HepG2 (cell line): ENCODE measurements around the gene PIAS3. TPM values are rescaled to one million over a fixed set of nuclear protein-coding genes. Genes with fewer than 3 reads are reported as not detected.

ENCODE experiments used
- BCL6 ChIP-seq: IDR thresholded peaks from 2 replicates; pipeline ENCODE4 v1.6.1; 2016; ENCODE audit warnings: missing genetic modification reagents, missing compliant biosample characterization
- CEBPG ChIP-seq: IDR thresholded peaks from 2 replicates; pipeline ENCODE4 v1.6.1; 2016
- DDIT3 ChIP-seq: sonication (generic); formaldehyde crosslinking; IDR thresholded peaks from 2 replicates; pipeline ENCODE4 v1.4.0; 2020; ENCODE audit warnings: mild to moderate bottlenecking, missing genetic modification reagents
- HBP1 ChIP-seq: IDR thresholded peaks from 2 replicates; pipeline ENCODE4 v1.6.1; 2016; ENCODE audit warnings: low read depth, control low read depth
- HOXD1 ChIP-seq: sonication (generic); formaldehyde crosslinking; IDR thresholded peaks from 2 replicates; pipeline ENCODE4 v1.5.0; 2020; ENCODE audit warnings: missing genetic modification reagents
- KLF12 ChIP-seq: sonication (generic); formaldehyde crosslinking; IDR thresholded peaks from 2 replicates; pipeline ENCODE4 v1.4.0; 2020; ENCODE audit warnings: missing genetic modification reagents, borderline replicate concordance
- MAX ChIP-seq: IDR thresholded peaks from 2 replicates; pipeline ENCODE4 v1.6.1; 2012; ENCODE audit warnings: inconsistent platforms
- MEIS1 ChIP-seq: sonication (generic); formaldehyde crosslinking; IDR thresholded peaks from 2 replicates; pipeline ENCODE4 v1.9.0; 2021; ENCODE audit warnings: mild to moderate bottlenecking, missing genetic modification reagents, moderate library complexity, borderline replicate concordance
- MIER3 ChIP-seq: IDR thresholded peaks from 2 replicates; pipeline ENCODE4 v1.6.1; 2016; ENCODE audit warnings: missing compliant biosample characterization, borderline replicate concordance
- NFE2L2 ChIP-seq: fragments of 150-350 bp; IDR thresholded peaks from 2 replicates; pipeline ENCODE4 v1.6.1; 2014; ENCODE audit warnings: low read length
- PBX2 ChIP-seq: IDR thresholded peaks from 2 replicates; pipeline ENCODE4 v1.6.1; 2016; ENCODE audit warnings: control low read depth
- TIGD3 ChIP-seq: sonication (generic); formaldehyde crosslinking; IDR thresholded peaks from 2 replicates; pipeline ENCODE4 v1.5.1; 2020; ENCODE audit warnings: mild to moderate bottlenecking, missing genetic modification reagents, borderline replicate concordance
- ZBTB3 ChIP-seq: sonication (generic); formaldehyde crosslinking; IDR thresholded peaks from 2 replicates; pipeline ENCODE4 v1.4.0; 2020; ENCODE audit warnings: low read depth, mild to moderate bottlenecking, moderate library complexity, missing genetic modification reagents, borderline replicate concordance
- ZFP91 ChIP-seq: sonication (generic); formaldehyde crosslinking; IDR thresholded peaks from 2 replicates; pipeline ENCODE4 v1.9.0; 2022; ENCODE audit warnings: missing genetic modification reagents, mild to moderate bottlenecking, borderline replicate concordance
- ZNF17 ChIP-seq: sonication (generic); formaldehyde crosslinking; IDR thresholded peaks from 2 replicates; pipeline ENCODE4 v1.5.0; 2020; ENCODE audit warnings: mild to moderate bottlenecking, missing genetic modification reagents
- ZNF234 ChIP-seq: sonication (generic); formaldehyde crosslinking; conservative IDR thresholded peaks from 2 replicates; pipeline ENCODE4 v1.5.1; 2020; ENCODE audit warnings: mild to moderate bottlenecking, missing genetic modification reagents
- ZNF263 ChIP-seq: sonication (generic); formaldehyde crosslinking; IDR thresholded peaks from 2 replicates; pipeline ENCODE4 v1.4.0; 2020; ENCODE audit warnings: missing genetic modification reagents
- ZNF34 ChIP-seq: sonication (generic); formaldehyde crosslinking; IDR thresholded peaks from 2 replicates; pipeline ENCODE4 v1.4.0; 2020; ENCODE audit warnings: mild to moderate bottlenecking, missing genetic modification reagents, borderline replicate concordance
- ZNF513 ChIP-seq: sonication (generic); formaldehyde crosslinking; conservative IDR thresholded peaks from 2 replicates; pipeline ENCODE4 v1.5.0; 2020; ENCODE audit warnings: missing genetic modification reagents
- ZNF572 ChIP-seq: sonication (generic); formaldehyde crosslinking; IDR thresholded peaks from 2 replicates; pipeline ENCODE4 v1.5.1; 2020; ENCODE audit warnings: mild to moderate bottlenecking, missing genetic modification reagents
- ZNF724P ChIP-seq: sonication (generic); formaldehyde crosslinking; IDR thresholded peaks from 2 replicates; pipeline ENCODE4 v1.8.0; 2022; ENCODE audit warnings: missing genetic modification reagents, borderline replicate concordance
- polyA plus RNA-seq, 8 experiments: library from polyadenylated mRNA; depleted of rRNA in 3 of 8; stranded (reverse) in 7 of 8; unstranded in 1 of 8; fragments of >200 nt; fragmentation: Illumina TruSeq in 4 of 8; extraction: Trizol in 4 of 8; gene quantifications; 2 replicates each; pipeline versions ENCODE4 v1.2.1 to v1.2.3, GENCODE V29; 2011 to 2016; ENCODE audit warnings: low read depth in 4 of 8, missing spikeins in 1 of 8, mixed read lengths in 1 of 8; ENCODE audit not compliant: insufficient read depth in 1 of 8
- total RNA-seq, 5 experiments: library from RNA; depleted of rRNA; stranded (reverse); fragments of >200 nt; fragmentation: Illumina TruSeq; extraction: Trizol; gene quantifications; 2 replicates each; pipeline ENCODE4 v1.2.3, GENCODE V29; 2016; ENCODE audit warnings: low read depth in 1 of 5

PIAS3 gene
- total and polyA plus RNA-seq, 2 of the 13 experiments (the other 11 are each of a cell fraction or from before 2014, with no cell fraction given), result 3.7 to 8.0 TPM

- TF ChIP-seq ZNF34 (CRISPR knock-in tag), result peak; percentile 65; the same call in 1 of the 2 replicates
- TF ChIP-seq KLF12 (CRISPR knock-in tag), result peak; percentile 42; the same call in 1 of the 2 replicates
- 0 out of 2 replicates have a peak, but pooled peaks have one; percentile 82 for TF ChIP-seq ZNF572
- no peak for TF ChIP-seq CEBPG
- 0 out of 2 replicates have a peak, but pooled peaks have one; percentile 59 for TF ChIP-seq ZNF234 (CRISPR knock-in tag)
- no peak for TF ChIP-seq PBX2
- TF ChIP-seq ZBTB3, result no peak
- TF ChIP-seq NFE2L2, result no peak
- TF ChIP-seq DDIT3 (CRISPR knock-in tag), result no peak
- peak; percentile 78 for TF ChIP-seq MAX
- no peak for TF ChIP-seq ZNF17 (CRISPR knock-in tag)
- TF ChIP-seq HOXD1 (CRISPR knock-in tag), result peak; percentile 89
- peak; percentile 52; the same call in 1 of the 2 replicates for TF ChIP-seq ZNF724P (CRISPR knock-in tag)
- no peak for TF ChIP-seq ZNF513 (CRISPR knock-in tag)
- TF ChIP-seq TIGD3 (CRISPR knock-in tag), result no peak
- TF ChIP-seq HBP1, result 0 out of 2 replicates have a peak, but pooled peaks have one; percentile 76
- TF ChIP-seq MEIS1 (CRISPR knock-in tag), result no peak; the same call in 1 of the 2 replicates
- no peak for TF ChIP-seq BCL6 (CRISPR knock-in tag)
- TF ChIP-seq ZFP91 (CRISPR knock-in tag), result peak; percentile 89; the same call in 1 of the 2 replicates
- peak; percentile 40; the same call in 1 of the 2 replicates for TF ChIP-seq ZNF263 (CRISPR knock-in tag)
- no peak for TF ChIP-seq MIER3 (CRISPR knock-in tag)
Observed at GRCh38 chr1:145823565-145824498, 35.0 kb downstream of the PIAS3 start, which contains the start of the genes POLR3C and RNF115 (continued).
